NCI-H2196 (cell line): ENCODE measurements around the gene ISLR2.

ENCODE experiments used
- DNase-seq: peaks from one replicate; lab custom pipeline; 2025; ENCODE audit not compliant: unreplicated experiment; lab: John Stamatoyannopoulos, UW

The ISLR2 gene

DNA sequence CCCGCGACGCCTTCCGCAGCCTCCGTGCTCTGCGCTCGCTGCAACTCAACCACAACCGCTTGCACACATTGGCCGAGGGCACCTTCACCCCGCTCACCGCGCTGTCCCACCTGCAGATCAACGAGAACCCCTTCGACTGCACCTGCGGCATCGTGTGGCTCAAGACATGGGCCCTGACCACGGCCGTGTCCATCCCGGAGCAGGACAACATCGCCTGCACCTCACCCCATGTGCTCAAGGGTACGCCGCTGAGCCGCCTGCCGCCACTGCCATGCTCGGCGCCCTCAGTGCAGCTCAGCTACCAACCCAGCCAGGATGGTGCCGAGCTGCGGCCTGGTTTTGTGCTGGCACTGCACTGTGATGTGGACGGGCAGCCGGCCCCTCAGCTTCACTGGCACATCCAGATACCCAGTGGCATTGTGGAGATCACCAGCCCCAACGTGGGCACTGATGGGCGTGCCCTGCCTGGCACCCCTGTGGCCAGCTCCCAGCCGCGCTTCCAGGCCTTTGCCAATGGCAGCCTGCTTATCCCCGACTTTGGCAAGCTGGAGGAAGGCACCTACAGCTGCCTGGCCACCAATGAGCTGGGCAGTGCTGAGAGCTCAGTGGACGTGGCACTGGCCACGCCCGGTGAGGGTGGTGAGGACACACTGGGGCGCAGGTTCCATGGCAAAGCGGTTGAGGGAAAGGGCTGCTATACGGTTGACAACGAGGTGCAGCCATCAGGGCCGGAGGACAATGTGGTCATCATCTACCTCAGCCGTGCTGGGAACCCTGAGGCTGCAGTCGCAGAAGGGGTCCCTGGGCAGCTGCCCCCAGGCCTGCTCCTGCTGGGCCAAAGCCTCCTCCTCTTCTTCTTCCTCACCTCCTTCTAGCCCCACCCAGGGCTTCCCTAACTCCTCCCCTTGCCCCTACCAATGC, 45.1 kb downstream of the ISLR2 start:
- DNase-seq, result no peak

DNA sequence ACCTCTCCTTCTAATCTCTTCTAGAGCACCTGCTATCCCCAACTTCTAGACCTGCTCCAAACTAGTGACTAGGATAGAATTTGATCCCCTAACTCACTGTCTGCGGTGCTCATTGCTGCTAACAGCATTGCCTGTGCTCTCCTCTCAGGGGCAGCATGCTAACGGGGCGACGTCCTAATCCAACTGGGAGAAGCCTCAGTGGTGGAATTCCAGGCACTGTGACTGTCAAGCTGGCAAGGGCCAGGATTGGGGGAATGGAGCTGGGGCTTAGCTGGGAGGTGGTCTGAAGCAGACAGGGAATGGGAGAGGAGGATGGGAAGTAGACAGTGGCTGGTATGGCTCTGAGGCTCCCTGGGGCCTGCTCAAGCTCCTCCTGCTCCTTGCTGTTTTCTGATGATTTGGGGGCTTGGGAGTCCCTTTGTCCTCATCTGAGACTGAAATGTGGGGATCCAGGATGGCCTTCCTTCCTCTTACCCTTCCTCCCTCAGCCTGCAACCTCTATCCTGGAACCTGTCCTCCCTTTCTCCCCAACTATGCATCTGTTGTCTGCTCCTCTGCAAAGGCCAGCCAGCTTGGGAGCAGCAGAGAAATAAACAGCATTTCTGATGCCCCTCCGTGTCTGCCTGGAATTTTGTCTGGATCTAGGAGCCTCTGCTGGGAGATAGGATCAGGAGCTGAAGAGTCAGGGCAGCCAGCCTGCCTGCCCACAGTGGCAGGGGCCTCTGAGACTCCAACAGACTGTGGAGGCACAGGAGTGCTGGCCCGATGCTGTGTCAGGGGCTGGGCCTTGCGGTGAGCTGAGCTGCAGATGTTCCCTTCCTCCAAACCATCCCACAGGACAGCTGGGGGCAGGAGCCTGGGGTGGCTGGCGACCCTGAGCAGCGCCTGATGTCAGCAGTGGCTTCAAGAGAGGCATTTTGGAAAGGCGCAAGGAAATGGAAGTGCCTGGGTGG, 46.2 kb downstream of the ISLR2 start:
- DNase-seq, result no peak

GRCh38 chr15:74178326-74179100, 48.1 kb downstream of the ISLR2 start:
- DNase-seq, result no peak

DNA sequence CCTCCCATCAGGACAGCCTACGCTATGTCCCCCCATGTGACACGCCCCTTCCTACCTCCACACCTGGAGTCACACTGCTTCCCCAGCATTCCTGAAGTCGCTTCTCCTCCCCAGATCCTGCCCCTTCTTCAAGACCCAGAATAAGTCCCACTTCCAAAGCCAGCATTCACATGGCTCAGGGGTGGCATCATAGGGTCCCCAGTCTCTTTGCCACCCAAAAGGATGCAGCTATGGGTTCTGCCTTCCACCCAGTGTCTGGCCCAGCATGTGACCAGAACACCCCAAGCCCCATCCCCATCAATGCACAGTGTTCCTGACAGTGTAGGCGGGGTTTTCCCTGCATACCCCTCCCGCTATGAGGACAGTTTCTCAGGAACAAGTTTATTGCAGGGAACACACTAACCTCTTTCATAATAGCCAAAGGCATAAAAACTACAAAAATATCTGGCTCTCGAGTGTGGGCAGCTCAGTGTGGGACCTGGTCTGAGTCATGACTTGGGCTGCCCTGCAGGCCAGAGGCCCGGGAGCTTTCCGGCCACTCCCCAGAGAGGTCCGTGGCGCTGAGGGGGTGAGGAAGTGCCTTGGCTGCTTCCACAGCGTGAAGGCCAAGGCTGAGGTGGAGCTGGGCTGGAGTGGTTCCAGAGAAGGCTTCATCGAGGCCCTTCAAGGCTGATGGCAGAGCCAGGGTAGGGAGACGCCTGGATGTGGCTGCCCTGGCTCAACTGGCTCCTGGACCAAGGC, 48.9 kb downstream of the ISLR2 start:
- no peak for DNase-seq

DNA sequence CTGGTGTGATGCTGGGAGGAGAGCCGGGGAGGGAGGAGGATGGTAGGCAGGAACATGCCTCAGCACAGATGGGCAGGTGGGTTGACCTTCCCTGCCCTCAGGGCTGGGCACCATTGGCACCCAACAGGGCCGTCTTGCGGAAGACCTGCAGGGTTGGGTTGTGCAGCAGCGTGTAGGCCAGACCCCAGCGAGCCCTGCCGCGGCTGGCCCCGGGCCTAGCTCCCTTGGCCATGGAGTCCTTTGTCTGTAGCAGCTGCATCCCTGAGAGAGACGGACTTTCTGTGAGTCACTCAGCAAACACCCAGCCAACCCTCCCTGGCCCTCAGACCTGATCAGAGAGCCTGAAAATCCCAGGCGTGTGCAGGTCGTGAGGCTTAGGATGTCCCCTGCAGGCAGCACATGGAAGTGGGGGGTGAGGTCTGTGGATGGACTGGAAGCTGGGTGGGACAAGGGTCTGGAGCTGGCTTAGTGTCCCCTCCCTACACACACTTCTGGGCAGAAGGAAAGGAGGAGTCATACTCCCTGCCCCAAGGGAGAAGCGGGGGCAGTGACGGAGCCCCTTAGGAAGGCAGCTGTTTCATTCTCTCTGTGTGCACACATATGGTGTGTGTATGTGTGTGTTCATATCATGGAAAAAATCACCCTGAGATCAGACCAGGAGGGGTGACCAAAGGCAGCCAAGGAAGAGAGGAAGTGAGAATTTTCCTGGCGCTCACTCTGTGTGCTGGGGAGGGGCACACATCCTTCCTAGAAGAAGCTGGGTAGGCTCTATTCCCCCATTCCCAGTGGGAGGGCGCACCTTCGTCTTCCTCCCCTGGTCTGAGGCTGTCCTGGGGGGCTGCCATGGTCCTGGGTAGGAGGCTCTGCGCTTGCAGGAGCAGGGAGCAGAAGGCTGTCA, 49.8 kb downstream of the ISLR2 start:
- DNase-seq, result no peak

- no peak for DNase-seq
These were observed 50.7 kb downstream of the ISLR2 start for GRCh38 chr15:74180881-74181602.

DNA sequence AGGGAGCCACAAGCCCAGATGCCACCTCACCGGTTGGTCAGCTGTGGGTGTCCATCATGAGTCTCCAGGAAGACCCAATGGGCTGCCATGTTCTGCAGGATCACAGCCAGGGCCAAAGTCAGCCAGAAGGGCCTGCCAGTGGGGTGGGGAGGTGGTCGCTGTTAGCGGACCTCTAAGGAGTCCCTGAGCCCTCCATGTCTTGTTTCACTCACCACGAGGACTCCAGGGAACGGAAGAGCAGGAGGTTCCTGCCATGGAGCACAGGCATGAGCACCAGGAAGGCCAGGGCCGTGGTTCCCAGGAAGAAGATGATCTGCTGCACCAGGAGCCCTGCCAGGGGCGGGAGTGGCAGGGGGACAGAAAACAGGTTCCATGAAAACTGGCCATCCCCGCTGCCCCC, 51.7 kb downstream of the ISLR2 start:
- DNase-seq, result no peak

DNA sequence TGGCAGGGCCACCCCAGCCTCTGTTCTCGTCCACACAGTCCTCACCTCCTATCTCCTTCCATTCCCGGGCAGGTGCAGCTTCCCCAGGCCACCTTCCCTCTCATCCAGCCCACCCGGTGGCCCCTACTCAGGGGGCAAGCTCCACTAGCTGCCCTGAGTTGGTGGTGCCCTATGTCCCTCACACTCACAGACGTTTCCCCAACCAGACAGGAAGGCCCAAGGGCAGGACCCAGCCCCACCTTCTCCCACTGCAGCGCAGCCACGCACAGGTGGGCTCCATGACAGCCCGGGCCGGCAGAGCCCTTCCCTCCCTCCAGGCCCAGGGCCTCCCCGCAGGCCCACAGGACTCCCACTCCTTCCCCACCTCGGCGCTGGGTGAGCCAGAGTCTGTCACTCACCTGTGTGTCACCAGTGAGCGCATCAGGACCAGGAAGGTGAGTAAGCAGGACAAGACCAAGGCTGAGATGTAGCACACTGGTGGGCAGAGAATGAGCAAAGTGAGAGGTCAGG, 54.3 kb downstream of the ISLR2 start:
- DNase-seq, result no peak

- no peak for DNase-seq
These were observed 55.4 kb downstream of the ISLR2 start for GRCh38 chr15:74185710-74186348.
